Epidermal melanocyte (primary cell): ENCODE measurements around the gene C10orf143.

Experiments used
- DNase-seq: peaks from one replicate; pipeline ENCODE4 v3.0.0; 2011; ENCODE audit warnings: low spot score; ENCODE audit not compliant: insufficient read length

C10orf143 gene

GRCh38 chr10:130054021-130054420, 56.6 kb downstream of the C10orf143 start:
- DNase-seq: no peak

GRCh38 chr10:130053561-130053960, 57.1 kb downstream of the C10orf143 start:
- peak; percentile 92 for DNase-seq

- DNase-seq: no peak
Measured at GRCh38 chr10:130052193-130052592, 58.4 kb downstream of the C10orf143 start.

DNA sequence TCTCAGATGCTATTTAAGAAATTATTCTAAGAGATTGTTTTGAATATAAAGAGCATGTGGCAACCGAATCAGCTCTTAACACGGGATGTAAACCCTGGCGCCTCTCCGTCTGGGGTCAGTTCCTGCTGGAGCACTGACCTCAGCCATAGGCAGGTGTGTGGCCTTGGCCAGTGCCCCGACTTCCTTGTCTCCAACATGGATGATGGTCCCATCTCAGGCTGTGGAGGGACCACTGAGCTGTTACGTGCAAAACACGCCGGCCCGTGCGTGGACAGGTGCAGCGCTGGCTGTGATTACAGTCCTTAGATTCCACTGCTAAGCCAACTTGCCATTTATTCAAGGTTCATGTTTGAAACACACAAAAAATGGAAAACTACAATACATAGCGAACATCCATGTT, 59.9 kb downstream of the C10orf143 start:
- DNase-seq: no peak

GRCh38 chr10:130049987-130050386, 60.6 kb downstream of the C10orf143 start:
- DNase-seq: no peak

DNA sequence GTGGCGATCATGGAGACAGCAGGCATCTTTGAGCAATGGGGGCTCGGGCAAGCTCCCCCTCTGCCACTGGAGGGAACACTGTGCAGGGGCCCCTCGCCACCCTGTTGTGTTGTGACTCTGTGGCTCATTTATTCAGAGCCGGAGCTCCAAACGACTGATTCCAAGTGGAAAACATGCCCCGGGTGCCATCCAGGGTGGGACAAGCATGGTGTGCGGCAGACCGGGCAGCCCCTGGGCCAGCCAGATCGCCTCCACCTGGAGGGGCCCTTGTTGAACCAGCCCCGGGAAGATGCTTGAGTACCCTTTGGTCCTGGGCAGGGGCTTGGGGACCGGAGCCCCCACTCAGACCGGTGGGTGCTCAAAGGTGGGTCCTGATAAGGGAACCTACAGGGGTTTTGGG, 61.4 kb downstream of the C10orf143 start:
- DNase-seq: no peak

DNA sequence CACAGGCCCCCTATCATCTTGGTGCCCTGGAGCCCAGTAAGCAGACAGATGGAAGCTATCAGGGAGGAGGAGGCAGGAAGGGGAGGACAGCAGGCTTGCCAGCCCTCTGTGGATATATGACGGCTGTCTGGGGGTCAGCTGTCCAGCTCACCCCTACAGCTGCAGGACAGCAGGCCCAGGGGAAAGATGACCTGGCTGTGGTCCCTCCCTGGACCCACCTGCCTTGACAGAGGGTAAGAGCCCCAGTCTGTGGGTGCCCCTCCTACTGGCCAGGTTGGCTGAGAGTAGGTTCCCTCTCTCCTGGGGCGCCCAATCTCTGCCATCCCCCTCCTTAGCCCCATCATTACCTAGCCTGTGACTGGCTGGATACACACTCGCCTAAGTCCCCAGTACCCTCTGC, 62.5 kb downstream of the C10orf143 start:
- no peak for DNase-seq

DNA sequence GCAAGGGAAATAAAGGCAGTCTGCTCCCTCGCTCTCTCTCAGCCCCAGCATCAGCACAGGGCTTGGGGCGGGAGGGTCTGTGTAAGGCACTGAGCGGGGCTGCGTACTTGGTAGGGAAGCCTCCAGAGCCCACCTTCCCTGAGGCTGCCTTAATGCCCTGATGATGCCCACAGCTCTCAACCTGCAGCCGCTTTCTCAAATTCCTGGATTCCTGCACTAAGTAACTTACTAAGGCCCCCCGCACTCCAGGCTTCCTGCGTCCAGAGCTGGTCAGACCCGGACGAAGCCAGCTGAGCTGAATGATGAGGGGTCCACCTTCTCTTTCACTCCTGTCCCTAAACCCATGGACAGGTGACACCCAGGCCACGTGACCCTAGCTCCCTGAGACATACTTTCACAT, 63.3 kb downstream of the C10orf143 start:
- no peak for DNase-seq

GRCh38 chr10:130046591-130046990, 64.0 kb downstream of the C10orf143 start:
- DNase-seq: no peak

- DNase-seq: no peak
Measured at GRCh38 chr10:130045801-130046321, 64.8 kb downstream of the C10orf143 start.

- no peak for DNase-seq
Measured at GRCh38 chr10:130045091-130045652, 65.5 kb downstream of the C10orf143 start.

GRCh38 chr10:130044067-130045061, 66.3 kb downstream of the C10orf143 start:
- DNase-seq: no peak

DNA sequence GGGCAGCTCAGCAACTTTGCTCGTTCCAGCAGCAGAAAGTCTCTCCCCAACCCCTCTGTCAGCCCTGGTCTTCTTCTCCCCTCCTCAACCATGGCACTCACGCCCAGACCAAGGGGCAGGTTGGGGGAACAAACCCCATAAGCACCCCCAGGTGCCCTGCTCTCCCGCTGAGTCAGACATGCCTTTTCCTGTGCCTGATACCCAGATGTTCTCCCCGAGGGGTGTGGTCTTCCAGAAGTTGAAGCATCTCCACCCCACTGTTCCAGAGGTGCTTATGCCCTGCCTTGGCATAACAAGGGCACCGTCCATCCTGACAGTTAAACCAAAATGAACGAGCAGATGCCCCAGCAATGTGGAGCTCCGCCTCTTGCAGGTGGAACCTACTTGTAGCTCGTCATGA, 67.1 kb downstream of the C10orf143 start:
- no peak for DNase-seq

GRCh38 chr10:130042381-130042780, 68.2 kb downstream of the C10orf143 start:
- no peak for DNase-seq

DNA sequence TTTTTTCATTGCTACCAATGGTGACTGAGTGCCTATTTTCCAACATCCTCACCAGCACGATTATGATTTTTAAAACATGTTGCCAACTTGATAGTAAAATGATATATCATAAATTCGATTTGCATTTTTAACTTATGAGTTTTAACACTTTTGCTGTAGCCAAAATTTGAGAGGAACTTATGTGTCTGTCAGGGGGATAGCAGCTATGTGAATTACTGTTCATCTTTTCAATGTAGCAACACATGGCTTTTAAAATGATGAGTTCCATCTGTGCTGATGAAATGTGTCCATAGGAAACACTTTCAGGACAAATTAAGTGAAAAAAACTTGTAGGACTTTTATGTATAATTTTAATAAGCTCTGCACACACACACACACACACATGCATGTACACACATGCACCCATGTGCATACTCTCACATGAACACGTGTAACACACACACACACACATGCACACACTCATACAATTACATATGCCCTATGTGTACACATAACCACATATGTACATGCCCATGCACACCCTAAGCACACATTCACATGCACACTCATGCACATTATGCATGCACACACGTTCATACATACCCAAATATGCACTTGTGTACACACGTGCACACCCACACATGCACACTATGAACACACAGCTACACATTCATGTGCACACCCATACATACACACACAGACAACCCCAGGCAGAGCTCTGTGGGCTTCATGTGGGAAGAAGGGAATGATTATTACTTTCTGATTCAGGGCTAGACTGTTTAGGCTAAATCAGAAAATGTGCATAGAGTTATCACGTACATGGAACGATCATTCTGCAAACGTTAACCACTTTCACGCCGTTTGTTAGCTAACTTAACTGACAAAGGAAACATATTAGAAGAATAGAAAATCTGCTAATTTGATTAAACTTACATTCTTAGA, 68.9 kb downstream of the C10orf143 start:
- DNase-seq: no peak

DNA sequence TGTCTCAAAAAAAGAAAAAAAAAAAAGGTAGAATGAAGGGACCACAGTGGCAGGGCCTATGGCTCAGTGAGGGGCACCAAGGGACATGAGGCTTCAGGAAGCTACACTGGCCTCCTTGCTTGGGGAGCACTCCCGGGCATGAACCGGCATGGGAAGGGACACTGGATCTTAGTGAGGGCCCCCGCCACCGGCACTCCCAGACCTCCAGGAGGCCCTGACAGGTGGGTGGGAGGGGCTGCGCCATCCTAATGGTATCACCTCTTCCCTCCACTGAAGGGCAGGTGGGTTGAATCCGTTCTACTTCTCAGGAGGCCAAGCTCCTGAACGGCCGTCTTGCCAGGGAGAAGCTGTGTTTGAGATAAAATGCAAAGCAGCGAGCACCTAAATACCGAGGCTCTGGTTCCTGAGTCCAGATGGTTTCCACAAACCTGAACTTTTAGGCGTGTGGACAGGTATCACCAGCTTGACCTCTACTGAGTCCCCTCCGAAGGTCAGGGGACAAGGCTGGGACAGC, 69.8 kb downstream of the C10orf143 start:
- no peak for DNase-seq

- DNase-seq: no peak
Measured at GRCh38 chr10:130040351-130040750, 70.3 kb downstream of the C10orf143 start.

DNA sequence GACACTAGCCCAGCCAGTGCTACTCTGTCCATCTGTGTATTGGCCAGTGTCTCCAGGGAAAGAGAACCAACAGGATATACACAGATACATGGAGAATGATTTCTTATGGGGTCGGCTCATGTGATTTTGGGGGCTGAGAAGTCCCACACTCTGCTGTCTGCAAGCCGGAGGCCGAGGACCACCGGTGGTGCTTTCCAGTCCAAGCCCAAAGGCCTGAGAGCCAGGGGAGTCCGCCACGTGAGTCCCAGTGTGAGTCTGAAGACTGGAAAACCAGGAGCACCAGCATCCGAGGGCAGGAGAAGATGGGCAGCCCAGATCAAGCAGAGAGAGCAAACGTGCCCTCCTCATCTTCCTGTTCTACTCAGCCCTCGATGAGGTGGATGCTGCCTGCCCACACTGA, 71.5 kb downstream of the C10orf143 start:
- no peak for DNase-seq

GRCh38 chr10:130038611-130039109, 72.0 kb downstream of the C10orf143 start:
- DNase-seq: no peak

- no peak for DNase-seq
Measured at GRCh38 chr10:130038019-130038555, 72.5 kb downstream of the C10orf143 start.

DNA sequence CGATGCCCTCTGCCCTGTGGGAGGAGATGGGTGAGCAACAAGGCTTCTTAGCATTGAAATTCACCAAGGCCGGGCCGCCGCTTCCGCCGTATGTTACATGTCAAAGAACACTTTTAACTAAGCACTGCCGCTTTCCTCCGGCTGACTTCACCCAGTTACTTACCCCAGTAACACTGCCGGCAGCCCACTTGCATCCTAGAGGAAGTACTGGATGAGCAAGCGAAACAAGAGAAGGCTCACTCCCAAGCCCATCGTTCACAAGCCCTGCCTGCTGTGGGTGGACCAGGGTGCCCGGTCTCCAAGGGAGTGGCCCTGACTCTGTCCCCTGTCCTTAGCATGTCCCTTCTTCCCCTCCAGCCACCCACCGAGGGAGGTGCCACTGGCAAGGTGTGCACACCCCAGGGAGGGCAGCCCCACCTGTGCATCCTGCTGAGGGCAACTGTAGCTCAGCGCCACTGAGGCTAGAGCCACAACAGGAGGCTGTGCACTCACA, 73.4 kb downstream of the C10orf143 start:
- DNase-seq: no peak
